Hematopoietic multipotent progenitor cell treated with erythropoietin and hydrocortisone succinate and interleukin-3 and kit ligand, for 6 days (in vitro differentiated cells): ENCODE measurements around the gene ISM2.
A peak's percentile ranks its signal among the peaks of the same experiment; 100 is the strongest.

ENCODE experiments used
- DNase-seq: peaks from one replicate; pipeline ENCODE4 v3.0.0-alpha.2; 2015

Gene ISM2

DNA sequence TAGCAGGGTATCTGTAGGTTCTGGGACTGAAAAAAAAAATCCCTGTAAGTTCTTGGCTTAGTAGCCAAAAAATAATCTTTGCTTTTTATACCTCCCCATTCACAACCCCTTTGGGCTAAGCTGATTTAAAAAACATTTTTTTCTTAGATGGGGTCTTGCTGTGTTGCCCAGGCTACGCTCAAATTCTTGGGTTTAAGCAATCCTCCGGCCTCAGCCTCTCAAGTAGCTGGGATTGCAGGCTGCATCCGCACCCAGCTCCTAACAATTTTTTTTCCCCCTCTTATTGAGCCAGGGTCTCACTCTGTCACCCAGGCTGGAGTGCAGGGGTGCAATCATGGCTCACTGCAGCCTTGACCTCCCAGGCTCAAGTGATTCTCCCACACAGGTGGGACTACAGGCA, 9.1 kb upstream of the ISM2 start:
- DNase-seq, result no peak

GRCh38 chr14:77505031-77505430, 6.4 kb upstream of the ISM2 start:
- no peak for DNase-seq

DNA sequence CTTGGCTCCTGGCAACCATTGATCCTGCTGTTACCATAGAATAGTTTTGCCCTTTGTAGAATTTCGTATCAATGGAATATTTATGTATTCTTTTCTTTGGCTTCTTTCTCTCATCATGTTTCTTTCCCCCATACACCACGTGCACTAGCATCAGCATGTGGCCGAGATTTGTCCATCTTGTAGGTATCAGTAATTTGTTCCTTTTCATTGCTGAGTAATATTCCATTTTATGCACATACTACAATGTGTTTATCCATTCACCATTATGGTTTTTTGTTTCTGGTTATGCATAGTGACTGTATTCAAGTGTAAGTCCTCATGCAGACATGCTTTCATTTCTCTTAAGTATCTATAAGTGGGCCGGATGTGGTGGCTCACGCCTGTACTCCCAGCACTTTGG, 4.5 kb upstream of the ISM2 start:
- DNase-seq, result no peak

DNA sequence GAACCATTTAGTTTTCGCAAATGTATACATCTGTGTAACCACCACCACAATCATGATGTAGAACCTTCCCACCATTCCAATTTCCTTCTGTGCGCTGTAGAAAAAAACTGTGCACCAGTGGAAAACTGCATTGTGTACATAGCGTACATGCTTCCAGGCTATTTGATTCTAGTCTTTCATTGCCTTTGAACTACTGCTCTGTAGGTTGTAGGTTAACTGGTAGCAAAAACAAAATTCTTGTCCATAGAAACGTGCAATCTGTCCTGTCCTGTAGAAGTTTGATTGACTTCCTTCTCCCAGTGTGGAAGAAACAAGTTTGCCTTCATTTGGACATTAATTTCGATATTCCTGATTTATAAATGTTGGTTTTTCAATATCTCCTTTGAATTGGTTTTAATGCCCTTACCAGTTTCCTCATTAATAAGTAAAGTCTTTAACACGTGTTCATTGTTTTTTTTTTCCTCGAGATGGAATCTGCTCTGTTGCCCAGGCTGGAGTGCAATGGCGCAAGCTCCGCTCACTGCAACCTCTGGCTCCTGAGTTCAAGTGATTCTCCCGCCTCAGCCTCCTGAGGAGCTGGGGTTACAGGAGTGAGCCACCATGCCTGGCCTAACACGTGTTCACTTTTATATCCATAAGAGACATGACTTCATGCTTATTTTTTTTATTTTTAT, 3.6 kb upstream of the ISM2 start:
- DNase-seq, result no peak

DNA sequence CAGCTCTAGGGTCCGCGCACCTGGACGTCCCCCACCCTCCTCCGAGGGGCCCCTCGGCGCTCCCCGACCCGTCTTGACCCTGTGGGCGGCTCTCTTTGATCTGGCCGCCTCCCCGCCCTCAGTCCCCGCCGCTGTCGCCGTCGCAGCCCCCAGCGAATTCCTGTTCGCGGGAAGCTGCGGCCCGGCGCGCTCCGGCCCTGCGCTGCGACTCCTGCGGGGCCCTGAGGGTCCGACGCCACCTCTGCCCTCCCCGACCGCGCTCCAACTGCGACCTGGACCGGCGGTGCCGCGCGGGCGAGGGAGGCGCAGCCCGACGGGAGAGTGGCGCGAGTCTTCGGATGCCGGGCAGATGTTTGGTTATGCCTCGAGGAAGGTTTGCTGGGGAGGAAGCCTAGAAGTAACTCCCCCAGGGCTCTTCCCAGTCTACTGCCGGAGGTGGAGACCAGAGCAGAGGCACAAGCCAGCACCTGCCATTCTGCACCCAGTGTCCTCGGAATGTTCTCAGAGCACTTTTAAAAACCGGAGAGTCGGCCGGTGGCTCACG, 440 bp upstream of the ISM2 start:
- DNase-seq, result no peak

DNA sequence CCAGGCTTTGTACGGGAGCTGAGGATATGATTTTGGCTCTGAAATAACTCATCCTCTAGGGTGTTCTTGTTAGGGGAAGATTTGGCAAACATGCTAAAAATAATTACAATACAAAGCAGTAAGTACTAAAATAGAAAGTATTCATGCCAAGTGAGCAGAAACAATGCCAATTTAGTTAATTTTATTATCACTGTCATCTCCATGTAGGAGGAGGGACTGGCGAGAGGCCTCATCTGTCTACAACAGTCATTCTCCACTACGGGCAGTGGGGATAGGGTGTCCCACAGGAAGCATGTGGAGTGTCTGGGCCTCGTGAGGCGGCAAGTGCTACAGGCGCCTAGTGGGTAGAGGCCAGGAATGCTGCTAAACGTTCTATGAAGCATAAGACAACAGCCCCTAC, 3.3 kb downstream of the ISM2 start:
- DNase-seq, result no peak

DNA sequence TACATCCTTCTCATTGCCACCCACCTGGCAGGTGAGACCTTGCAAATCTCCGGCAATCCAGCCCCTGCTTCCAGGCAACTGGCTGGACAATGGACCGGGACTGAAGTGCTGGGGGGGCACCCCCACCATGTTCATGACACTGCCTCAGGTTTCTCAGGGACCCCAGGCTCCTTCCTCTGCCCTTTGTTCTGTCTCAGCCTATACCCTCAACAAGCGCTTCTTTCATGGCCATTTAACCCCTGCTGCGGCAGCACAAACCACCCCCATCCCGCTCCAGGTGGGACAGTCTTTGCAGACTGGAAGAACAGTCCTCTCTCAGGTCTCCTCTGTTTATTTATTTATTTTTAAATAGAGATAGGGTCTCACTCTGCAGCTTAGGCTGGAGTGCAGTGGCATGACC, 7.6 kb downstream of the ISM2 start:
- DNase-seq, result no peak

DNA sequence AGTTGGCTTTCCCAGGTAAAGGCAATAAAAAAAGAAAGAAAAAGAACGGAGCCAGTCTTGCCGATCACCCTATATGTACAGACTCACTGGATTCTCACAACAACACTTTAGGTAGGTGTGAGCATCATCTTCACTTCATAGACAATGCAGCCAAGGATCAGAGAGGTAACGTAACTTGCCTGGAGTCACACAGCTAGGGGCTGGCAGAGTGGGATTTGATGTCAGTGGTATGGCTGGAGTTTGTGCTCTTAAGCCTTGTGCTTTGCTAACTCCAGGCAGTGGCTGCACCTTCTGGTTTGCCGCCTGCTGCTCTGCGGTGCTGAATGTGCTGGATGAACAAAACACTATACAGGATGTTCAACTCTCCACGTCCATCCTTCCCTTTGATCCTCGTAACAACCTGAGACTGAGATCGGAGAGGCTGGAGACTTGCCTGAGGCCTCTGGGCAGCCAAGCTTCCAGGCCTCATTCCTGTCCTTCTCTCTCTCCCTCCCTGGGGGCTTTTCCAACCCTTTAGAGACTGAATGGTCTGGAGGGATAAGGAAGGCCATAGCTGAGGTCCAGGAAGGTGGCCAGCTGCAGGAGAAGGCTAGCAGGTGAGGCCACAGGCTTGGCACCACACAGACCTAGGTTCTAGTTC, 8.1 kb downstream of the ISM2 start:
- DNase-seq, result no peak

- no peak for DNase-seq
These were observed 9.6 kb downstream of the ISM2 start for GRCh38 chr14:77489041-77489440.

DNA sequence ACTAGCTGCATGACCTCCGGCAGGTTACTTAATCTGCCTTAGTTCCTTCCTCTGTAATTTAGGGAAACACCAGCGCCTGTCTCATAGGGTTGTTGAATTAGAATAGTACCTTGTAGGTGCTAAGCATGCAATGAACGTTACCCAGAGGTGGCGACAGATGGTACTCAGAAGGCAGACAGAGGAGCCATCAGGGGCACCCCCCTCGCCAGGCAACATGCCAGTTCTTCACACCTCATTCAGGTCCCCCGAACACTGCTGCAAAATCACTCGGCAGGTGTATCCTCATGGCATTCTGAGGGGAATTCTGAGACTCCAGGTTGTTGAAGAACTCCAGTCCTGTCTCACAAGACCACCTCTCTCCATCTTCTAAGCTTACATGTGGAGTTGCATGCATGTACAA, 10.1 kb downstream of the ISM2 start:
- no peak for DNase-seq

DNA sequence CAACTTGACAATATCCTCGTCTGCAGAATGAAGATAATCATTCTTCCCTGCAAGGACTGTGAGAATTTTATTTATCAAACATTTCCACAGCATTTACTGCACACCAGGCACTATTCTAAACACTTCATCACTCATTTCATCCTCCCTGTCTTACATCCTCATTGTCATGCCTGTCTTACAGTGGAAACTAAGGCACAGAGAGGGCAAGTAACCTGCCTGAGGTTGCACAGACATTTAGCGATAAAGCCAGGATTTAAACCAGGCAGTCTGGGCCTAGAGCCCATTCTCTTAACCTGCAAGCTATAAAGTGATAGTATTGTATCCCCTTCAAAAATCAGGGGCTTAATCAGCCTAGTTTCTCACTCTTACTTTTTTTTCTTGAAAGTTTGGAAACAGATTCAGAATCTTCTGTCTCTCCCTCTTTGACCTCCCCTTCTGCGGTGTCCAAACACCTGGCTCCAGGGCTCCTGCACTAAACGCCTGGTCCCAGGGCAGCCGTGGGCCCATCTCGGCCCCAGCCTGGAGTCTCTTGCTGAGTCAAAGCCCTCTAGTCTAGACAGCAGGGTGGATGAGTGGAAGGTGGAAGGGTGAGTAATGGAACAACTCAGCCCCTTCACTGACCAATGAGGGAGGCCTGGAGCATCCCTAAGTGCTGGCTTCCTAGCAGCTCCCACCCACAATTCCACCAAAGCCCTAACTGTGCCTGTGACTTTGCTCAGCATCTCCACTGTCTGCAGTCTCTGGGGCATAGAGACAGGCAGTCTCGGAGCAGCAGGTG, 12.5 kb downstream of the ISM2 start:
- no peak for DNase-seq

DNA sequence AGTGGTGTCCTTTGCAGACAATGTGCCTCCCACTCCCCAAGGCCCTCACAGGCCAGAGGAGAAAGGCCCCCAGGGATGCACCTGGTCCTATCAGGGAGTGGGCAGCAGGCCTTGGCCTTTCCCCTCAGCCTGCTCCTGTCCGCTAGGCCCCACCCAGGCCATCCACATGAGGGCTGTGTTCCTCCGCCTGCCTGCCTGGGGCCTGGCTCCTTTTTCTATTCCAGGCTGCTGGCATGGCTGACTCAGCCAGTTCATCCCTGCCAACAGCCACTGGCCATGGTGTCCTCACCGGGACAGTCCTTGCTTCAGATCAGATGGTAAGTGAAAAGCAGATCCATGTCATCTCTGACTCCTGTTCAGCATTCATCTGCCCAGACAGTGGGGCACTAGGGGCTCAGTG, 13.4 kb downstream of the ISM2 start:
- no peak for DNase-seq

DNA sequence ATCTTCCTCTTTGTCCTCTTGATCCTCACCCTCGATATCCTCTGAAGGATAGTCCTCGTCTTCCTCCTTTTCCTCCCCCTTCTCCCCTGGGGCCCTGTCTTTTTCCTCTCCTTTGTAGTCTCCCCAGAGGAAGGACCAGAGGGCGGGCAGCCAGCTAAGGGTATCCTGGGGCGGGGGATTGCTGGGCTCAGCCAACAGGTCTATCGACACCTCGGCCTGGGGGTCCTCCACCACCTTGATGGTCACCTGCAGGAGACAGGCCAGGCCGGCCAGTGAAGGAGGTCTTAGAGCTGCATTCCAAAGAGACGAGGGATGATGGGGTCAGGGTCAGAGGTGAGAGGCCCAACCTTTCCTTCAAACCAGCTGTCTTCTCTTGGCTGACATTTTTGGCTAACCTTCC, 16.2 kb downstream of the ISM2 start:
- DNase-seq, result no peak

- DNase-seq, result no peak
These were observed 19.8 kb downstream of the ISM2 start for GRCh38 chr14:77478796-77479195.

DNA sequence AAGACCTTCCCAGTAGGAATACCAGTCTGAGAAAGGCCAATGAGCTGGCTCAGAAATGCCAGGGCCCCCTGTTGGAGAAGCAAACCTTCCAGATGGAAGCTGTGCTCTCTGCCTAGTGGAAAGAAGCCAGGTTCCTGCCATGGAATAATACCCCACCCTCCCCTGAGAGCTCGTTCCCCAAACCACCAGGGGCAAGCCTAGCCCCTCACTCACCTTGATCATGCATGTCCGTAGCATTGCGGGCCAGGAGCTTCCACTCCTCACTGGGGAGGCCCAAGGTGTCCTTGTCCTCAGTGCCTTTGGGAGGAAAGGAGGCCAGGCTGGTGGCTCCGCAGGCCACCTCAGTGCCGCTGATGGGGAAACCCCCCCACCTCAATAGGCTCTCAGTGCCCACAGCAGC, 20.6 kb downstream of the ISM2 start:
- DNase-seq, result no peak

DNA sequence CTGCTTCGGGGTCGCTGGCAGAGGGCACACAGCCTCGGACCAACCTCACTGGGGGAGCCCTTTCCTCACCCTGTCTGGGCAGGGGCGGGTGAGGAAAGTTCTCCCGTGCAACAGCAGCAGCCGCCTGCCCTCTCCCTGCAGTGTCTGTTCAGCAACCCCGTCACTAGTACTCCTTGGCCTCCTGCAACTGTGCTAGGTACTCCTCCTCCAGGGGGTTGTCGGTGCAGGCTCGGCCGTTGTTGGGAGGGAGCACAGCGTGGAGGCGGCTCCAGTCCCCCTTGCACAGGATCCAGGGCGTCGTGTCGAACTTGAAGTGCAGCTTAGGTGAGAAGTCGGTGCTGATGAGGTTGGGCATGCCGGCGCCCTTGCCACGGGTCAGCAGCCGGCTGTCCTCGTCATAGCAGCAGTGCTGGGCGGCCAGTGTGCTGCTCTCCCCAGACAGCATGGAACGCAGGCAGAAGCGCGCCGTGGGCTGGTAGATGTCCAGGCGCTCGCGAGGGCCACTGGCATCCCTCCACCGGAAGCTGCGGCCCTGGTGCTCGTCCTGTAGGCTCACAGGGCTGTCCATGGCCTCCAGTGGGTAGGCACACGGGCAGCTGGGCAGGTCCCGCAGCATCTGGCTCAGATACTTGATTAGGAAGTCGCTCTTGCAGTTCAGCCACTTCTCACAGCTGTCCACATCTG, 23.0 kb downstream of the ISM2 start:
- DNase-seq, result no peak

GRCh38 chr14:77474479-77475177, 24.0 kb downstream of the ISM2 start:
- DNase-seq, result peak; percentile 53

DNA sequence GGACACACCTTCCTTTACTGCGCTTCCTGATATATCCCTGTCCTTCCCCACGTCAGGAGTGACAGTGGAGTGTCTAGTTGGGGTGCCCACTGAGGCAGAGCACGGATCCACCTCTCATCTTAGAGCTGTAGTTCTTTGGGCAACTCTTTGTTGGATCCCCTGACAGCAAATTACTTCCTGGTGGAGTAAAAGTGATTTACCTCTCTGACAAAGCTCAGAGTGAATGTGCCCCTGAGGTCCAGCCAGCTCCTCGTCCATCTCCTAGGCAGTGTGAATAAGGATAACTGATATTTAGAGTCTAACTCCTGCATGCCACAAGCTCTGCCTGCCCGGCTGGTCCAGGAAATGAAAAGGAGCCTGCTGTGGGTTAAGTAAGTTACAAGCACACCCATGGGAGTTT, 24.7 kb downstream of the ISM2 start:
- no peak for DNase-seq

- DNase-seq, result no peak
These were observed 28.3 kb downstream of the ISM2 start for GRCh38 chr14:77470224-77470870.

DNA sequence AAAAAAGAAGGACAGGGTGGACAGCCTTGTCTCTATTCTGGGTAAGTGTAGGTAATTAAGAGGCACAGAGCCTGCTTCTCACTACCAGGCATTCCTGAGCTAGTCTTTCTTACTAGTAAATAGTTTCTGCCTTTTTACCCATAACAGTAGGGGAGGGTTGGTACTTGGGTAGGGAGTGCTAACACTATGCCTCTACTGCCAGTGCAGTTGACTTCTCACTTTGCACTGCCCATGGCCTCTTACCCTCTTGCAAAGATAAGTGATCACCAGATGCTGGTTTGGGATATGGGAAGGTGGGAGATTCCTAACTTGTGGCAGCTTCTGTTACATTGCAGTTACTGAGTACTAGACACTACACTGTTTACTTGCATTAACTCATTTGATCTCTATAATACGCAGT, 29.1 kb downstream of the ISM2 start:
- no peak for DNase-seq

DNA sequence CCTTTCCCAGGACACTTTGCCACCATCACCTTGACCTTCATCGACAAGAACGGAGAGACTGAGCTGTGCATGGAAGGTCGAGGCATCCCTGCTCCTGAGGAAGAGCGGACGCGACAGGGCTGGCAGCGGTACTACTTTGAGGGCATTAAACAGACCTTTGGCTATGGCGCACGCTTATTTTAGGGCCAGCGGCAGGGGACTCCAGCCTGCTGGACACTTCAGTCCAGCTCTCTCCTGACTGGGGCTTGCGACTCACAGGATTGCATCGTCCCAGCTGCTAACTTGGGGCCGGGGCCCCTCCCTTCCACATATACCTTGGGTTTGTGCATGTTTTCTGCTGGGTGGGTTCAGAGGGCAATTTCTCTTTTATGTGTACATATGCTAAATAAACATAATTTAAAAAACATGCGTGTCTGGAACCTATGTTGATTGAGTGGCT, 29.5 kb downstream of the ISM2 start:
- DNase-seq, result no peak

- DNase-seq, result no peak
These were observed 30.8 kb downstream of the ISM2 start for GRCh38 chr14:77467801-77468200.
